Activated T-cell treated with anti-CD3 and anti-CD28 coated beads for 24 hours (primary cell): ENCODE data around the gene TAAR1.
"Not testable (repeated sequence)": the region's sequence is repeated elsewhere in the genome, so short reads cannot be mapped to it uniquely, and the experiment has no call there.

Experiments used
- DNase-seq: peaks from one replicate; pipeline ENCODE4 v3.0.0-alpha.2; 2020; ENCODE audit warnings: low read depth

The TAAR1 gene

DNA sequence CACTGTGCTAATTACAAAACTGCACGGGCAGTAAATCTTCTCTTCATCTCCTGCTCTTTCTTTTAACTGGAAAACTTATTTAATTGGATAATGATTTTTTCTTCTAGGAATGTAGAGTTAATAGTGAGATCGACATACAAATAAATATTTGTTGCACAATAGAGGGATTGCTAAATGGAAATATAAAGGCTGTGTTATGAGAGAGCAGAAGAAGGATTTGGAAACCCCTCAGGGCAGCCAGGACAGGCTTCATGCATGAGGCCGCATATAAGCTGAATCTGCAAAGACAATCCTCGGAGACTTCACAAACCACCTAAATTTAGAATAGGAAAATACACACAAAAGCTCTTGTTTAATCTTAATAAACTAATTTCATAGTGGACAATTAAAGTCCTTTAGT, 2.9 kb upstream of the TAAR1 start:
- DNase-seq = no peak

DNA sequence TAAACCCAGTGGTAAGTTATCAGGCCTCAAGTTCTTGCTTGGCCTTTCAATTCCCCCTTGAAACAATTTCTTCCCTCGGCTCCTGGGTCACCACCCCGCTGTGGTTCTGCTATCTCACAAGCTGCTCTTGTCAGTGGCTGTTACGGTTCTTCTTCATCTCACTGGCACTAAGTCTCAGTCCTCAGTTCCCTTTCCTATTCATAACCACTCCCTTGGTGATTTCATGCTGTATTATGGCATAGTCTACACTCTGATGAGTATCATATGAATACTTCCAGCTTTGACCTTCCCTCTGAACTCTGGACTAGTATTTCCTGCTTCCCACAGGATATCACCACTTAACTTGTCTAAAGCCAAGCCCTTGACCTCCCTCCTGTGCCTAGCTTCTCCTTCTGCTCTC, 7.9 kb downstream of the TAAR1 start:
- no peak for DNase-seq

DNA sequence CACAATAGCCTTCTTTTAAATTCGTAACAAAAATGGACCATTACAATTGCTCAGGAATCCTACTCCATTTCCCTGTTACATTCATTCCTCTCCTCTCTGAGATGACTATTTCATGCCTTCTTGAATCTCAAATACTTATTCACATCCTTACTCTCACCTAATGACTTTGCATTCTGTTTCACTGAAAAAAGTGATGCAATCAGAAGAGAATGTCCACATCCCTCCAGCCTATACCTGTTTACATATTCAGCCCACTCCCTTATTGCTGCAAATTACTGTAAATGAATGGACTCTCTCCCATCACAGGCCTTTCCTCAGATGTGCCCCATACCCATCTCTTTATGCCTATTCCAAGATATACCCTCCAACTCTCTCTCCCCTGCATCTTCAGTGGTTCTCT, 8.6 kb downstream of the TAAR1 start:
- DNase-seq = no peak

DNA sequence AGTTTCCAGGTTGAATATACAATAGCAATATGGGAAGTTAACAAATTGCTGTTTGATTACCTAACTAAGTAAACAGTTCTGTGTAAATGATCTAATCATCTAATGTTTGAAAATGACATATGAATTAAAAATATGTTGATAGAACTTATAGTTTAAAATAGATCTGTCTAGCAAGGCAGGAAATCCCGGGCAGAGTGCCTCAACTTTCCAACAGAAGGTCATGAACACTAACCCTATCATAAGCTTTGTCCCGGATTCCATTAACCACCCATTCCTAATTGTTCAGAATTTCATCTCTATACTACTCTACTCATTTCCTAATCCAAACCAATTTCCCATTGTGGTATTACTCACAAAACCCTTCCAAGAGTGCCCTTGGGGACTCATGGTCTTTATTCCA, 10.2 kb downstream of the TAAR1 start:
- DNase-seq = no peak

DNA sequence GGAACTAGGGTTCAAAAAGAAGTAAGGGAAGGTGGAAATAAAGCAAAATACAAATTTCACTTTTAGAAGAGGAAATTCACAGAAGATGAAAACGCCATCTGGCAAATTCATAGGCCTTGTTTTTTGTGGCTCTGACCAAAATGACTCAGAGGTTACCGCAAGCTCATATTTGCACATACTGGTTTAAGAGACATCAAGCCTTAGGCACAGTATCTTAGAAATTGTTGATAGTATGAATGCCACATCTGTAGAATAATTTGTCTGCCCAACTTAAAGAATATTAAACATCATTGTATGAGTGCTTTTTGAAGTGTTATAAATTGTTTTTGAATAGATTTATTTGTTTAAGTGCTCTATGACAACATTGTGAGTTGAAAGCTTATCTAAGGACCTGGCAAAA, 10.6 kb downstream of the TAAR1 start:
- no peak for DNase-seq

DNA sequence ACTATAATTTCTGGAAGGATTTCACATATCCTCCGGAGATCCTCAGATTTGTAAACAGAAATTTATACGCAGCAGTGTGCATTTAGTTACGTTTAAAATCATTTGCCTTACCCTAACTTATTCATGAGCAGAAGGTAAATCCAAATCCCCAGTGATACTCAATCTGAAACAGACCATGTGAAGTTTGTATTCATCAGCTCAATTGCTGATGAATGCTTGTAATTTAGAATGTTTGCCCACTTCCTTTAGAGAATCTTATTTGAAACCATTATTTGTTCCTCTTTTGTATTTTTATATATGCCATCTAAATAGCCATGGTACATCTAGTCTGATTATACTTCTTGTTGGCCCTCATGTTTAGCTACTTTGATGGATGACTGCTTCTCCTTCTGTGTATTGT, 15.4 kb downstream of the TAAR1 start:
- no peak for DNase-seq

DNA sequence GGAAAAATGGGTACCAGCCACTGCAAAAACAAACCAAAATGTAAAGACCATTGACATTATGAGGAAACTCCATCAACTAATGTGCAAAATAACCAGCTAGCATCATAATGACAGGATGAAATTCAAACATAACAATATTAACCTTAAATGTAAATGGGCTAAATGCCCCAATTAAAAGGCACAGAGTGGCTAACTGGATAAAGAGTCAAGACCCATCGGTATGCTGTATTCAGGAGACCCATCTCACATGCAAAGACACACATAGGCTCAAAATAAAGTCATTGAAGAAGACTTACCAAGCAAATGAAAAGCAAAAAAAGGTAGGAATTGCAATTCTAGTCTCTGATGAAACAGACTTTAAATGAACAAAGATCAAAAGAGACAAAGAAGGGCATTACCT, 21.8 kb downstream of the TAAR1 start:
- not testable (repeated sequence) for DNase-seq

DNA sequence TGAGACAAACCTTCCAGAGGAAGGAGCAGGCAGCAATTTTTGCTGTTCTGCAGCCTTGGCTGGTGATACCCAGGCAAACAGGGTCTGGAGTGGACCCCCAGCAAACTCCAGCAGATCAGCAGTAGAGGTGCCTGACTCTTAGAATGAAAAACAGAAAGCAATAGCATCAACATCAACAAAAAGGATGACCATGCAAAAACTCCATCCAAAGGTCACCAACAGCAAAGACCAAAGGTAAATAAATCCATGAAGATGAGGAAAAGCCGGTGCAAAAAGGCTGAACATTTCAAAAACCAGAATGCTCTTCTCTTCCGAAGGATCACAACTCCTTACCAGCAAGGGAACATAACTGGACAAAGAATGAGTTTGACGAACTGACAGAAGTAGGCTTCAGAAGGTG, 23.1 kb downstream of the TAAR1 start:
- DNase-seq = not testable (repeated sequence)

DNA sequence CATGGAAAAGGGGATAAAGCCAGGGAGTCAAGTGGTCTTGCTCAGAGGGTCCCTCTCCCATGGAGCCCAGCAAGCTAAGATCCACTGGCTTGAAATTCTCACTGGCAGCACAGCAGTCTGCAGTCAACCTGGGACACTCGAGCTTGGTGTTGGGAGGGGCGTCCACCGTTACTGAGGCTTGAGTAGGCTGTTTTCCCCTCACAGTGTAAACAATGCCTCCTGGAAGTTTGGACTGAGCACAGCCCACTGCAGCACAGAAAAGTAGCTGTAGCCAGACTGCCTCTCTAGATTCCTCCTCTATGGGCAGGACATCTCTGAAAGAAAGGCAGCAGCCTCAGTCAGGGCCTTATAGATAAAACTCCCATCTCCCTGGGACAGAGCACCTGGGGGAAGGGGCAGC, 23.7 kb downstream of the TAAR1 start:
- DNase-seq = not testable (repeated sequence)

DNA sequence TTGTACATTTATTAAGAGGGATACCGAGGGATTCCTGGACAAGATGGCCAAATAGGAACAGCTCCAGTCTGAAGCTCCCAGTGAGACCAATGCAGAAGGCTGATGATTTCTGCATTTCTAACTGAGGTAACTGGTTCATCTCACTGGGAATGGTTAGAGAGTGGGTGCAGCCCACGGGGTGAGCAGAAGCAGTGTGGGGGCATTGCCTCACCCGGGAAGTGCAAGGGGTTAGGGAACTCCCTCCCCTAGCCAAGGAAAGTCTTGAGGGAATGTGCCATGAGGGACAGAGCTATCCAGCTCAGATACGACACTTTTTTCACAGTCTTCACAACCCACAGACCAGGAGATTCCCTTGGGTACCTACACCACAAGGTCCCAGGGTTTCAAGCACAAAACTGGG, 24.2 kb downstream of the TAAR1 start:
- DNase-seq = no peak

DNA sequence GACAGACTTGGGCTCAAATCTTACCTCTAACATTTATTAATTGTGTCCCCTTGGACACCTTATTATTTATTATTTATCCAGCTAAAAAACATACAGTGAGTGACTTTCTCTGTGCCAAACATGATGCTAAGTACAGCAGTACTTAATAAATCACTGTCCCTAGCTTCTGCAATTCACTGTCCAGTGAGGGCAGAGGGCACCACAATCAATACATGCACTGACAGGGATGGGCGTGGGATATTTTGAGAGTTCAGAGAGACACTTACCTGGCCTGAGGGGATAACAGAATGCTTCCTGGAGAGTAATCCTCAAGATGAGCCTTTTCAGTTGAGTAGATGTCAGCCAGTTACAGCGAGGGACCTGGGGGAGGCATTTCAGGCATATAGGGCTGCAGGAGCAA, 25.6 kb downstream of the TAAR1 start:
- no peak for DNase-seq

DNA sequence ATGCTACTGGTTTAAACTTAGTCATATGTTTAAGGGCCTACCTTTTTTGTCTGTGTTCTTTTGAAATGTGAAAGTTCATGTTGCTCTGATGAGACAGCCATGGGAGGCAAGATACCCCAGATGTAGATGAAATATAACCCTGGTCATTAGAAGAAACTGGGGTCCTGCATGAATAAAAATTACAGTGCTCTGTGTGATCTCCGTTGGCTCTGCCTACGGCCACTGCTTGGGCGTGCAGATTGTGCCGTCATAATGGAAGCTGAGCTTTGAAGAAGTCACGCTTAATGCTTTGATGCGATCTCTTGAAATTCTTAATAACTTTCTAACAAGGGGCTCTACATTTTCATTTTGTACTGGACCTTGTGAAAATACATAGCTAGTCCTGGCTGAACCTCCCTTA, 34.8 kb downstream of the TAAR1 start, which contains the start of gene TAAR2:
TAAR2 (minus strand) TSS at position 101 of the 400 bp plus-strand sequence; CDS start at position 101, 0 bp downstream.
- no peak for DNase-seq

DNA sequence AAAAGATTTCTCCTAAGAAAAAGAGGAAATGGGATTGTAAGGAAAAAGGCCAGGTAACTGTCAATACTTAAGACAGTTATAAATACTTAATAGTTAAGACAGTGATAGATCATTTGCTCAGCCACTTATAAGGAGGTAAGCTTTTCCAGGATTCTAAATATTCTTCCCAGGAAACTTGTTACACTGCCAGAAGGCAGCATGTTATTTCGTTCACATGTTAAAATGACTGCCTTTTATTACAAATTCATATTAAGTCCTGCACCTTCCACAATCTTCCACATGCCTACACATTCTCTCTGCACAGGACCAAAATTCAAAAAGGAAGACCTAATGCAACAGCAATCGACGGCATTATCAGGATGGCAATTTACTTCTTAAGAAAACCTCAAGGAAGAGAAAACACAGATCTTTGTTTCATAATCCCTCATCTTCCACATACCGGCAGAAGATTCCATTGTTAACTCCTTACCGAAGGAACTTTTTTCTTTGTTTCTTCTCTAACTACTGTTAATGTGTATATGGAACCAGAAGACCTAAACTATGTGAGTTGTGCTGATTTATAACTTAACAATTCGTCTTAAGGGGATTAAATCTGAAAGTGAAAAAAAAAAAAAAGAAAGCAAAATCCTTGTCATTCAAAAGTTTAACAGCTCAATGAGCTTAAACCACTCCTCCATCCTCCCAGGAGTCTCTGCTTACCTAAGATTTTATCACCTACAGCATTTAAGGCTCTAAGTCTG, 35.7 kb downstream of the TAAR1 start:
- no peak for DNase-seq

DNA sequence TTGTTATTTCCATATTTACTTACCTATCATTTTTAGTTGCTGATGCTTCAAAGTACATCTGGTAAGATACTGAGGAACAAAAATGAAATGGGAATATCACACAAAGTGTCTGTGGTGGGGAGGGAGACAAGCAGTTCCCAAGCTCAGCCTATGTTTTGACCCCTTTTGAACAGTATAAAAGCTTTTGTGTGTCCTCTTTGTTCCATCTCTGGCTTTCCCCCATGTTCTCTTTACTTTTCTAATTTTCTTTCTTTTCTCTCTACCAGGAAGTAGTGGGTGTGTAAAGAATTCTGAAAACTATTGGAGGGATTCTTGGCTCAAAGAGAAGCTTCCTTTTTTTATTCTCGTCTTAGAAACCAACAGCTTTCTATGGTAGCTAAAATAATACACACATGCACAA, 42.3 kb downstream of the TAAR1 start:
- no peak for DNase-seq

DNA sequence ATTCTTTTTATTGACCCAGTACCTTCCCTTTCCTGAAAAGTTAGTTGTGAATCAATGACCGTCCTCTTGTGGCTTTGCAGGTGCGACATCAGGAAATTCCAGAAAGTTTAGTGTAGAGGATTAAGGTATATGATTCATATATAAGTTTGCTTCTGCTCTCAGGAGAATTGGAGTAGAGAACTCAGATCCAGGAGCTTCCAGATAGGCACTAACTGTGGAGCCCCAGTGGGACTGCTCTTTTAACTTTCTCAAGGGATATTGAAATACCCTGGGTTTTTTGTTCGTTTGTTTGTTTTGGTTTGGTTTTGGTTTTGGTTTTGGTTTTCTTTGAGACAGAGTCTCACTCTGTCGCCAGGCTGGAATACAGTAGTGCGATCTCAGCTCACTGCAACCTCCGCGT, 44.4 kb downstream of the TAAR1 start:
- DNase-seq = no peak

DNA sequence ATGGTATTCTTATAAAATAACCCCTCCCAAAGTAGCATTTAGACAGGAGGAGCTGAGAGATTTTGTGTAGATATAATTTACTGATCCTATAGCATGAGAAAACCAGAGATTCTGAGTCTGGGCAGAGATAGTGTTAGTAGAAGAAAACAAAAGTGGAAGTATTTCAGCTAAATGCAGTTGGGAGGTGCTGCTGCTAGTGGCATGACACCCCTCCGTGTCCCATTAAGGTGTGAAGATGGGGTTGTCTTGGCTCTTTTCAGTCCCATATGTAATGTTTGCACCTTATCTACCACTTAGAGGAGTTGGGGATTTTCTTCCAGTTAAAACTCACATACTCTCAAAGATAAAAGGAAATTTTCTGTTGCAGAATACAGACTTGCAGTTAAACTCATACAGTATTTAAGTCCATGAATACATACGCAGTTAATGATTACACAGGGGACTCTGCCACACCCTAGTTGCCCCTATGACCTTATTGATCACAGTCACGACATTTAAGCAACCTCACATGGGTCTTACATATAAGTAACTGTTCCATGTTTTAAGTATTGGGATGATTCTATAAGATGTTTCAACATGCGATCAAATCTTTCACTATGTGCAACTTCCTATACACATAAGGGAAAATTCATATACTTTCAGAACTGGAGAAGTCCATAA, 46.4 kb downstream of the TAAR1 start:
- no peak for DNase-seq

DNA sequence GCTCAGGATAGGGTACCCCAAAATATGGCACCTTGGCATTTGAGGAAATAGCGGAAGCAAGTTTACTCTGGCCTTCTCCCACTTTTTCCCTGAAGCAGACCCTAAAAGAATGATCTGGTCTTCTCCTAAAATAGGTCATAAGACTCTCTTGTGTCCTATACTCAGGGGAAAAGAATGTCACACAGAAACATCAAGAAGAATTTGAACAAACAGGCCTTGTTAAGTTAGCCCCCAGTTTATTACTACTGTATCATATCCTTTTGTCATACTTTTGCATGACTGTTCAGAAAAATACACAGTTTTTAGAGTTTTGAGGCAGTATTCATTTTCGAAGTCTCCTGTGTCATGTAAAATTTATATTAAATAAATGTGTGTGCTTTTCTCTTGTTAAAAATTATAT, 47.4 kb downstream of the TAAR1 start:
- no peak for DNase-seq

DNA sequence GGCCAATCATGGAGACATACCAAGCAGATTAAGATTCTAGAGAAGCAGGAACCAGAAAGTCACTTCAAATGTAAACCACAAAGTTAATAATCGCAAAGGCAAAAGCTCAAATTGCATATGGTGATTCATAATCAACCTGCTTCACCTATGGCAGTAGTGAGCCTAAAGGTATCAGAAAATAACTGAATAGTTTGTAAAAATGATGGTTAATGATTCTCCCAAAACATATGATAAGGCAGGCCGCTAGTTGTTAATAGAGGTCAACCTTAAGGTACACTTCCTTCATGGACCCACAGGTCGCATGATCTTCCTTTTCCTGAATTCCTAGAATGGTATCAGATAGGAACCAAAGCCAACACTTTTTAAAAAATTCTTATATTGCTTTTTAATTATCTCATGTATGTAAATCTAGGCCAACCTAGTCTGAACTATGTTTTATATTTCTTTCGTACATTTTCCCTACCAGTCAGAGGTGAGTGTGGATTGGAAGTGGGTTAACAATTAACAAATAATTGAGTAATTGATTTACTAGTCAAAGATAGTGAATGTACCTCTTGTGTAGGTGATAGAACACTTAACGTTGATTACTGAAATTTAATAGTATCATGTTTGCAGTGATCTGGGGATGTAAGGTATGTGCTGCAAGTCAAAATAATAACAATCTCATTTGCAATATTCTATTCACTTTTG, 51.3 kb downstream of the TAAR1 start:
- no peak for DNase-seq

DNA sequence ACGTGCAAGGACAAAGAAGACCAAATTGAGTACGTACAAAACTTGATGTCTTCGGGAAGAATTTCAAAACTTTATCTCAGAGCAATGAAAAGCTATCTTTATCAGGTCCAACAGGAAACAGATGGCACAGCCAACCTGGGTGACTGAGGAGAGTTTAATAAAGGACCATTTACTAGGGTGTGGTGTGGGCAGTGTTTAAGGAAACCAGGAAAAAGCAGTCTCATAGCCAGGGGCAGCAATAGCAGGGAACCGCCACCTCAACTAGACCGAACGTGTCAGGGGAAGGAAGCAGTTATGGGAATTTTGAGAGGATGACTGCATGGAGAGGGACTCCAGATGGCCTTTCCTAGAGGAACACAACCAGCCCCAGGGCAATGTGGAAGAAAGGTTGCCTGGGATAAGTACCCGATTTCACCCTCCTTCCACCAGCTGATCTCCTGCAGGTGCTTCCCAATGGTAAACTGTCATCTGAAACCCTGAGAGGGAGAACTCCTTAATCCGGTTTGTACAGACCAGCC, 54.3 kb downstream of the TAAR1 start:
- DNase-seq = no peak

DNA sequence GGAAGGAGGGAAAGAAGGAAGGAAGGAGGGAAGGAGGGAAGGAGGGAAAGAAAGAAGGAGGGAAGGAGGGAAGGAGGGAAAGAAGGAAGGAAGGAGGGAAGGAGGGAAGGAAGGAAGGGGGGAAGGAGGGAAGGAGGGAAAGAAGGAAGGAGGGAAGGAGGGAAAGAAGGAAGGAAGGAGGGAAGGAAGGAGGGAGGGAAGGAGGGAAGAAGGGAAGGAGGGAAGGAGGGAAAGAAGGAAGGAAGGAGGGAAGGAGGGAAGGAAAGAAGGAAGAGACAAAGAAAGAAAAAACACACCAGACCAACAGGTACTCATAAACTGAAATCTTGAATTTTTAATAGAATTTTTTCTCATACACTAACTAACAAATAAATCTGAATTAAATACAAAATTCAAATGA, 58.1 kb downstream of the TAAR1 start:
- not testable (repeated sequence) for DNase-seq

DNA sequence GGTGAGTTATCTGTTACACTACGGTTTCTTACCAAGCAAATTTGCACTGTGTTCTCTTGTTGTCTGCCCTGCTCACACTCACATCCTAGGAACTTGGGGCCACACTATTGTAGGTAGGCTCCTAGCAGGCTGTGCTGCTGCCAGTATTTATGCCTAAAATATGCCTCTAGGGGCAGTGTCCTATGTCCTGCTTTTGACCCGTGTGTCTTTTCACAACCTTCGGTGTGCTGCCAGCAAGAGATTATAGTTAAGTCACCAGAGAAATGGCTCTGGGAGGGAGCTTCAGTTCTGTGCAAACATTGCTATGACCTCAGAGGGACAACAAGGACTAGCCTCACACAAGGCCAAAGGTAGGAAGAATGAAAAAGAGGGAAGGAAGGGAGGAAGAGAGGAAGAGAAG, 60.5 kb downstream of the TAAR1 start:
- no peak for DNase-seq

DNA sequence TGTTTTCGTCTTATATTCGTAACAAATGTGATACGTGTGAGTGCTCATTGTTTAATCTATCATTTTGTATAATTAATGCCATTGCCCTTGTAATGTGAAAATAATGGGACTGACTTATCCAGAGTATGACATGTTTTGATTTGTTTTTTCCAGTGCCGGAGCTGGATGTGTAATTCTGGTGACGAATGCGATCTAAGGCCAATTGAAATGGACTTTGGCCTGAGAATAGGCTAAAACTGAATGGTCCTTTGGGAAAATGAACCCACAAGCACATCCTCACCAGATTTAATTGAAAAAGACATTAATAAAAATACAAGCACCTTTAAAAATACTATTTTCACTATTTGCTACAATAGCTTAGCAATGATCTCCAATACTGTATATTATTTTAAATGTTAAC, 62.8 kb downstream of the TAAR1 start:
- no peak for DNase-seq
